Measurements from ENCODE around the gene TMEM132E. TPM values are rescaled to one million over a fixed set of nuclear protein-coding genes. Genes with fewer than 3 reads are reported as not detected.

The TMEM132E gene
- total and polyA plus RNA-seq, 2 of the 8 experiments (the other 6 are each of a cell fraction or from before 2014, with no cell fraction given): 0.45 to 0.60 TPM

DNA sequence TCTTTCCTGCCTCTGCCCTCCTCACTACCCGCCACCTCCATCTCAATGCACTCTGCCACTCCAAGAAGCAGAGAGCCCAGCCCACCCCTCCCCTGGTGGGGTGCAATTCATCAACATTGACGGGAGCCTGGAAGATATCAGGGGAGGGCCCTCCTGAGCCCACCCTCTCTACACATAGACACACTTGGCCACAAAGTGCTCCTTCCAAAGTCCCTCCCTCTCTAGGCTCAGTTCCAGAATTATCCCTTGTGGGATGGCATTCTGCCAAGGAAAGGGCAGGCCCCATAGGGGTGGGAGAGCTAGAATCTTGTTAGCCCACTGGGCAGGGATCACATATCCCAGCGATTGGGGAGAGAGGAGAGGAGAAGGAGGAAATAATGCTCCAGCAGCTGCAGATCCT, 66.2 kb downstream of the TMEM132E start:
- Histone ChIP-seq H2AK5ac (ENCODE audit: low read depth, low read length) (no peak overlapping the region), H4K20me1 (replicated peaks in 1 of 2; ENCODE audit: control insufficient read depth in 1 of 2, insufficient read depth in 2 of 2, low read length in 2 of 2) (no peaks in the 10 kb centered on the region), H3K9me3 (ENCODE audit: insufficient read depth in 2 of 2, low read depth in 1 of 2, low read length in 1 of 2) (no peaks in the 10 kb centered on the region), H3K27me3 (replicated peaks in 1 of 4; ENCODE audit: control insufficient read depth in 3 of 4, extremely low read depth in 1 of 4, insufficient read depth in 3 of 4, low read length in 3 of 4) (peaks cover 0 to 7% (median 0%) of the 10 kb centered on the region in 4 experiments; a peak in 1 of 7 replicates), H3K14ac (ENCODE audit: insufficient read length) (no peak overlapping the region), H2BK15ac (ENCODE audit: low read length) (no peak overlapping the region), H2AFZ (ENCODE audit: low read length) (no peak overlapping the region), H3K56ac (replicated peaks; ENCODE audit: insufficient read length, low read depth, low read length) (no peak overlapping the region), H3K4me2 (ENCODE audit: insufficient read depth in 1 of 2, low read depth in 2 of 2, low read length in 2 of 2) (no peak overlapping the region), H2BK20ac (ENCODE audit: low read length) (no peak overlapping the region), H3K79me1 (ENCODE audit: low read depth, low read length) (no peaks in the 10 kb centered on the region), H3K23me2 (ENCODE audit: low read depth, low read length) (no peaks in the 10 kb centered on the region), H2BK5ac (ENCODE audit: low read depth, low read length) (no peak overlapping the region), H4K91ac (replicated peaks; ENCODE audit: insufficient read length, low read length) (no peak overlapping the region), H3K4me1 (replicated peaks in 1 of 4; ENCODE audit: control insufficient read depth in 3 of 4, insufficient read depth in 4 of 4, low read length in 3 of 4) (no peaks in the 10 kb centered on the region), H3K18ac (ENCODE audit: extremely low read depth, low read length) (no peak overlapping the region), H2BK12ac (ENCODE audit: low read depth, low read length) (no peak overlapping the region), H2BK120ac (replicated peaks; ENCODE audit: low read depth, low read length) (no peak overlapping the region), H3K4me3 (ENCODE audit: extremely low read depth in 1 of 4, insufficient read depth in 2 of 4, low read depth in 3 of 4, low read length in 4 of 4) (no peak overlapping the region), H3K27ac (ENCODE audit: low read depth, low read length) (no peak overlapping the region; the same call in 1 of the 2 replicates), H3K9ac (replicated peaks in 1 of 4; ENCODE audit: extremely low read depth in 1 of 4, low read depth in 3 of 4, low read length in 3 of 4) (no peak overlapping the region), H3K4ac (replicated peaks; ENCODE audit: insufficient read length, low read depth, low read length) (no peak overlapping the region), H4K8ac (ENCODE audit: extremely low read depth, insufficient read depth, low read length) (no peak overlapping the region), H3K23ac (ENCODE audit: insufficient read length) (no peak overlapping the region), H3K79me2 (ENCODE audit: control insufficient read depth in 1 of 2, insufficient read depth in 2 of 2, low read length in 2 of 2) (no peaks in the 10 kb centered on the region), H3K36me3 (ENCODE audit: control insufficient read depth in 2 of 4, insufficient read depth in 4 of 4, low read length in 3 of 4) (no peaks in the 10 kb centered on the region), H4K5ac (ENCODE audit: insufficient read length, low read depth, low read length) (no peak overlapping the region)
- ChIA-PET CTCF (ENCODE audit: partially characterized antibody) (interaction anchor here (0.6 to 3.7 kb wide), 4 partner anchors 9 to 103 kb away, joined by 3 to 11 read pairs (median 6); no protein-coding TSS in a partner anchor), POLR2A (ENCODE audit: partially characterized antibody) (no interaction called here)
- 88% methylated on average over 3 of the region's 3 CpGs; no CpG with 5 or more reads in 1 of the 2 experiments for WGBS, 2 experiments (ENCODE audit: extremely low coverage in 1 of 2, insufficient coverage in 1 of 2, insufficient read length in 1 of 2, insufficient replicate concordance in 2 of 2, low coverage in 1 of 2, low lambda C conversion rate in 2 of 2, missing lambda C conversion rate in 1 of 2)
- DNase-seq (ENCODE audit: low read depth in 1 of 2, low spot score in 2 of 2): no peak
- FAIRE-seq: no peak
- TF ChIP-seq RFX5 (IDR thresholded peaks at IDR 0.05; ENCODE audit: borderline replicate concordance, low read depth, low read length): no peak

Data from H1 (cell line).